T-helper 17 cell (primary cell): ENCODE measurements around the gene TMEM87A. TPM values are rescaled to one million over a fixed set of nuclear protein-coding genes. Genes with fewer than 3 reads are reported as not detected.

ENCODE experiments used
- total RNA-seq, 4 donors: library from RNA in 2 of 4; stranded (reverse) in 2 of 4; gene quantifications; one replicate each; pipeline ENCODE4 v1.2.3 and lab custom pipeline; 2022 to 2026

TMEM87A gene
- total RNA-seq, 2 donors from 2014 or later, result 54.7 to 66.5 TPM

Other genes with a start within 250 kb of the TMEM87A start
- gene PLA2G4D, start 178.9 kb downstream of the TMEM87A start, total RNA-seq, result not detected
- not detected for gene PLA2G4F, start 116.8 kb downstream of the TMEM87A start, total RNA-seq
- 10 to 100 TPM; 84.9 to 93.1 TPM for gene VPS39, start 65.1 kb downstream of the TMEM87A start, total RNA-seq
- gene GANC, start 232 bp downstream of the TMEM87A start, total RNA-seq, result 10 to 100 TPM; 30.1 to 30.2 TPM
- 10 to 100 TPM; 10.6 to 11.6 TPM for gene CAPN3, start 86.1 kb upstream of the TMEM87A start, total RNA-seq
- 10 to 100 TPM; 29.7 to 39.8 TPM for gene ZNF106, start 217.7 kb upstream of the TMEM87A start, total RNA-seq
- gene SNAP23, start 222.2 kb upstream of the TMEM87A start, total RNA-seq, result 10 to 100 TPM; 52.6 to 80.7 TPM